Heart right ventricle (tissue), 16 donors: Measurements from ENCODE around the gene SV2B. TPM values are rescaled to one million over a fixed set of nuclear protein-coding genes. Genes with fewer than 3 reads are reported as not detected.
A peak's percentile ranks its signal among the peaks of the same experiment; 100 is the strongest.

Experiments
- ATAC-seq, 8 donors: fragments of 200-7000 bp; cut with Tn5 transposase; one replicate each; pipeline ENCODE4 v1.9.1; 2020; ENCODE audit warnings: mild to moderate bottlenecking in 8 of 8, moderate library complexity in 8 of 8, moderate number of reproducible peaks in 1 of 8
- DNase-seq, 2 donors: peaks; one replicate each; pipeline ENCODE4 v3.0.0-alpha.2; 2020
- H3K27ac ChIP-seq, 10 donors: fragments of 200-600 bp; sonication (generic) in 2 of 10; one replicate each; pipeline versions ENCODE4 v1.5.0 to v1.8.0; 2020 to 2022; ENCODE audit warnings: mild to moderate bottlenecking in 3 of 10
- H3K27me3 ChIP-seq, 7 donors: fragments of 200-600 bp; one replicate each; pipeline ENCODE4 v1.8.0; 2021 to 2022; ENCODE audit warnings: mild to moderate bottlenecking in 2 of 7
- H3K36me3 ChIP-seq, 9 donors: fragments of 200-600 bp; sonication (generic) in 1 of 9; one replicate each; pipeline versions ENCODE4 v1.5.0 to v1.8.0; 2020 to 2022; ENCODE audit warnings: mild to moderate bottlenecking in 2 of 9
- H3K4me1 ChIP-seq, 9 donors: fragments of 200-600 bp; sonication (generic) in 1 of 9; one replicate each; pipeline versions ENCODE4 v1.5.0 to v1.8.0; 2020 to 2022; ENCODE audit warnings: mild to moderate bottlenecking in 4 of 9
- H3K4me3 ChIP-seq, 10 donors: fragments of 200-600 bp; sonication (generic) in 2 of 10; one replicate each; pipeline versions ENCODE4 v1.5.0 to v1.8.0; 2020 to 2022; ENCODE audit warnings: mild to moderate bottlenecking in 7 of 10, moderate library complexity in 2 of 10
- H3K9me3 ChIP-seq, 11 donors: fragments of 200-600 bp in 10 of 11; sonication (generic) in 2 of 11; one replicate each; pipeline versions ENCODE4 v1.5.0 to v1.8.0; 2013 to 2022; ENCODE audit warnings: mild to moderate bottlenecking in 2 of 11, control low read depth in 1 of 11, moderate library complexity in 1 of 11
- CTCF ChIP-seq, 9 donors: fragments of 200-600 bp; sonication (generic) in 2 of 9; IDR thresholded peaks; one replicate each; pipeline versions ENCODE4 v1.5.0 to v1.8.0; 2021 to 2022; ENCODE audit warnings: antibody characterized with exemption in 9 of 9, mild to moderate bottlenecking in 5 of 9, moderate library complexity in 1 of 9
- WGBS, 2 donors: extraction: QIAGEN DNeasy Blood & Tissue Kit; methylation state at CpG; one replicate each; pipeline ENCODE4 v1.1.7; 2013; ENCODE audit warnings: inconsistent platforms in 1 of 2; 5-methylcytosine and 5-hydroxymethylcytosine counted together
- intact Hi-C, 10 donors: fragments of 100-400 bp; cut with DNase I; formaldehyde crosslinking; loops; one replicate each; pipeline versions ENCODE4 v1.11.1 to v1.14.2; 2022
- polyA plus RNA-seq, 2 donors: library from polyadenylated mRNA; stranded (reverse); fragments of 200-250 nt; gene quantifications; one replicate each; pipeline ENCODE4 v1.2.3, GENCODE V29; 2013
- total RNA-seq, 10 donors: library from RNA; stranded (reverse); fragmentation: NEBNext Ultra II Directional in 3 of 10; extraction: Animal tissue kit (Norgen Biotek cat#: 25700) in 3 of 10; gene quantifications; one replicate each; pipeline versions ENCODE4 v1.2.1 to v1.2.4, GENCODE V29; 2021 to 2023
- donor health status: Arrhythmogenic right ventricular cardiomyopathy.
- donor health status: ischemic (EF 13 %, LVEDD 7.1; RV severe dilation, severe dysfunction).
- donor health status: healthy with polysubstance abuse.
- donor health status: DM: no; HTN: yes; CAD: no.
- donor health status: DM: no; HTN: no; CAD: no.
- donor health status: ischemic (EF 25% LVEDD 6.9; RV normal size, moderate dysfunction).
- donor health status: ischemic (EF 25% LVEDD 5.7; RV mildly dilated, moderate dysfunction).
- donor health status: healthy.
- donor health status: DM: yes; HTN: yes; CAD: no.
- donor health status: Ischemic cardiomyopathy.
- donor health status: ischemic (EF 35%, LVEDD 5.7; RV mildly dilated, moderate dysfunction).
- donor health status: nonischemic (EF 11% LVEDD 7.7; RV severe dilation, severe dysfunction).
- donor health status: DM: yes; HTN: yes; CAD: no.
- donor health status: PGD.
- donor health status: ischemic (EF 29% LVEDD 5.4; RV normal size, mild dysfunction).
- donor health status: nonischemic (EF 23%, LVEDD 6.1; RV moderate dilation, normal function).

The SV2B gene
- total and polyA plus RNA-seq, 12 donors = 0.29 to 15.7 (median 1.5) TPM

GRCh38 chr15:91228890-91229289 lies 128.8 kb downstream of the SV2B start:
- no peaks in the 10 kb centered on the region for H3K36me3 ChIP-seq
- H3K27me3 ChIP-seq = peaks cover 0 to 3% (median 0%) of the 10 kb centered on the region in 7 donors
- no peak overlapping the region for H3K4me3 ChIP-seq
- no peaks in the 10 kb centered on the region for H3K4me1 ChIP-seq
- no peaks in the 10 kb centered on the region for H3K9me3 ChIP-seq
- intact Hi-C loops = no loop called here
- ATAC-seq (peak in 2 of 8 donors; percentile 37 to 42), DNase-seq (no peak)
- no peak for TF ChIP-seq CTCF (IDR thresholded peaks at IDR 0.05)
- WGBS, 2 donors = 70 to 84% methylated on average over 9 of the region's 9 CpGs
- no peak overlapping the region for H3K27ac ChIP-seq

GRCh38 chr15:91231703-91232102 lies 131.6 kb downstream of the SV2B start:
- TF ChIP-seq CTCF (IDR thresholded peaks at IDR 0.05) = no peak
- WGBS, 2 donors = 89 to 90% methylated on average over 6 of the region's 6 CpGs
- Histone ChIP-seq H3K4me3 (no peak overlapping the region), H3K27me3 (peaks cover 0 to 8% (median 0%) of the 10 kb centered on the region in 7 donors), H3K27ac (no peak overlapping the region), H3K4me1 (no peaks in the 10 kb centered on the region), H3K9me3 (no peaks in the 10 kb centered on the region), H3K36me3 (no peaks in the 10 kb centered on the region)
- DNase-seq (no peak), ATAC-seq (no peak)
- intact Hi-C loops = no loop called here

- Histone ChIP-seq H3K27me3 (peaks cover 0 to 14% (median 0%) of the 10 kb centered on the region in 7 donors), H3K4me3 (no peak overlapping the region), H3K9me3 (no peaks in the 10 kb centered on the region), H3K36me3 (no peaks in the 10 kb centered on the region), H3K4me1 (peaks cover 0 to 14% (median 0%) of the 10 kb centered on the region in 9 donors), H3K27ac (no peak overlapping the region)
- intact Hi-C loops = no loop called here
- 71 to 74% methylated on average over 2 of the region's 2 CpGs for WGBS, 2 donors
- no peak for TF ChIP-seq CTCF (IDR thresholded peaks at IDR 0.05)
- DNase-seq (no peak), ATAC-seq (no peak)
Measured at GRCh38 chr15:91234759-91235158, 134.7 kb downstream of the SV2B start.

- intact Hi-C loops = no loop called here
- 75 to 76% methylated on average over 3 of the region's 3 CpGs for WGBS, 2 donors
Measured at GRCh38 chr15:91235376-91235775, 135.3 kb downstream of the SV2B start.

More at GRCh38 chr15:91235376-91235775, 135.3 kb downstream of the SV2B start:
- no peak overlapping the region for H3K4me3 ChIP-seq
- H3K27ac ChIP-seq = no peak overlapping the region
- no peaks in the 10 kb centered on the region for H3K36me3 ChIP-seq
- no peaks in the 10 kb centered on the region for H3K9me3 ChIP-seq
- H3K27me3 ChIP-seq = peaks cover 0 to 14% (median 0%) of the 10 kb centered on the region in 7 donors
- peaks cover 0 to 14% (median 0%) of the 10 kb centered on the region in 9 donors for H3K4me1 ChIP-seq
- TF ChIP-seq CTCF (IDR thresholded peaks at IDR 0.05) = no peak
- ATAC-seq (no peak), DNase-seq (no peak)
